COLO829 (cell line): ENCODE measurements around the gene KCNQ1.

Source experiments
- DNase-seq: peaks from one replicate; pipeline ENCODE4 v3.0.0; 2012; ENCODE audit warnings: low spot score

KCNQ1 gene

GRCh38 chr11:2862395-2863275 lies 417.8 kb downstream of the KCNQ1 start:
- no peak for DNase-seq

- no peak for DNase-seq
These were observed 418.4 kb downstream of the KCNQ1 start for GRCh38 chr11:2863276-2863618.

- no peak for DNase-seq
These were observed 420.1 kb downstream of the KCNQ1 start for GRCh38 chr11:2864901-2865300.

- no peak for DNase-seq
These were observed 421.2 kb downstream of the KCNQ1 start for GRCh38 chr11:2865922-2866577.

GRCh38 chr11:2867142-2867541 lies 422.3 kb downstream of the KCNQ1 start:
- no peak for DNase-seq

- no peak for DNase-seq
These were observed 423.1 kb downstream of the KCNQ1 start for GRCh38 chr11:2867722-2868505.

GRCh38 chr11:2868506-2869133 lies 423.8 kb downstream of the KCNQ1 start:
- no peak for DNase-seq

- DNase-seq, result no peak
These were observed 424.3 kb downstream of the KCNQ1 start for GRCh38 chr11:2869134-2869526.

GRCh38 chr11:2869561-2870427 lies 425.0 kb downstream of the KCNQ1 start:
- DNase-seq, result no peak

GRCh38 chr11:2870460-2870859 lies 425.7 kb downstream of the KCNQ1 start:
- DNase-seq, result no peak

GRCh38 chr11:2870969-2871680 lies 426.3 kb downstream of the KCNQ1 start:
- DNase-seq, result no peak

GRCh38 chr11:2874963-2875362 lies 430.2 kb downstream of the KCNQ1 start:
- DNase-seq, result no peak

GRCh38 chr11:2877474-2877873 lies 432.7 kb downstream of the KCNQ1 start:
- DNase-seq, result no peak

- no peak for DNase-seq
These were observed 434.0 kb downstream of the KCNQ1 start for GRCh38 chr11:2878782-2879181.

GRCh38 chr11:2880646-2881045 lies 435.8 kb downstream of the KCNQ1 start:
- DNase-seq, result no peak

GRCh38 chr11:2881076-2881980 lies 436.5 kb downstream of the KCNQ1 start:
- DNase-seq, result no peak

GRCh38 chr11:2881981-2882375 lies 437.2 kb downstream of the KCNQ1 start:
- no peak for DNase-seq

- DNase-seq, result no peak
These were observed 437.7 kb downstream of the KCNQ1 start for GRCh38 chr11:2882396-2883110.

- DNase-seq, result no peak
These were observed 438.8 kb downstream of the KCNQ1 start for GRCh38 chr11:2883640-2883978.
